Neuronal stem cell (in vitro differentiated cells): ENCODE results near the gene GRWD1.
A peak's percentile ranks its signal among the peaks of the same experiment; 100 is the strongest.

ENCODE experiments used
- DNase-seq: peaks from one replicate; pipeline ENCODE4 v3.0.0-alpha.2; 2013; ENCODE audit warnings: low spot score
- H2AFZ ChIP-seq: one replicate; pipeline ENCODE4 v1.6.1; 2013; ENCODE audit warnings: mild to moderate bottlenecking, low read length, inconsistent platforms
- H2AK5ac ChIP-seq: 2 replicates; pipeline ENCODE4 v1.6.1; 2013; ENCODE audit warnings: low read depth, mild to moderate bottlenecking, inconsistent platforms, low read length, moderate library complexity, mixed read lengths
- H2BK120ac ChIP-seq: 2 replicates; pipeline ENCODE4 v1.6.1; 2013; ENCODE audit warnings: low read depth, mild to moderate bottlenecking, inconsistent platforms, low read length, moderate library complexity, mixed read lengths
- H2BK12ac ChIP-seq: one replicate; pipeline ENCODE4 v1.6.1; 2013; ENCODE audit warnings: low read length, inconsistent platforms
- H2BK15ac ChIP-seq: 2 replicates; pipeline ENCODE4 v1.6.1; 2013; ENCODE audit warnings: mild to moderate bottlenecking, low read length, inconsistent platforms, mixed read lengths
- H2BK5ac ChIP-seq: one replicate; pipeline ENCODE4 v1.6.1; 2013; ENCODE audit warnings: inconsistent platforms, mild to moderate bottlenecking, low read length, moderate library complexity
- H3K14ac ChIP-seq: one replicate; pipeline ENCODE4 v1.6.1; 2013; ENCODE audit warnings: low read length, inconsistent platforms
- H3K18ac ChIP-seq: 2 replicates; pipeline ENCODE4 v1.6.1; 2013; ENCODE audit warnings: low read length, inconsistent platforms
- H3K23ac ChIP-seq: 2 replicates; pipeline ENCODE4 v1.6.1; 2013; ENCODE audit warnings: low read depth, mild to moderate bottlenecking, mixed read lengths, low read length, inconsistent platforms; ENCODE audit not compliant: poor library complexity
- H3K27ac ChIP-seq: replicated peaks from 3 replicates; pipeline ENCODE4 v1.5.1; 2013; ENCODE audit warnings: low read length, inconsistent platforms
- H3K27me3 ChIP-seq, 3 experiments: 2 replicates each; pipeline ENCODE4 v1.6.1; 2013; ENCODE audit warnings: low read length in 3 of 3, mild to moderate bottlenecking in 2 of 3, inconsistent platforms in 1 of 3, low read depth in 1 of 3, mixed read lengths in 1 of 3, moderate library complexity in 1 of 3; ENCODE audit not compliant: control insufficient read depth in 3 of 3, insufficient read depth in 3 of 3
- H3K36me3 ChIP-seq, 2 donors: replicated peaks in 1 of 2; 2 replicates each; pipeline ENCODE4 v1.6.1; 2013; ENCODE audit warnings: low read length in 2 of 2; ENCODE audit not compliant: control insufficient read depth in 2 of 2, insufficient read depth in 2 of 2
- H3K4ac ChIP-seq: 2 replicates; pipeline ENCODE4 v1.6.1; 2013; ENCODE audit warnings: inconsistent platforms, mild to moderate bottlenecking, low read length, moderate library complexity
- H3K4me1 ChIP-seq, 2 donors: 1 replicate in 1 of 2; 2 replicates in 1 of 2; pipeline ENCODE4 v1.6.1; 2013; ENCODE audit warnings: low read length in 2 of 2, low read depth in 1 of 2; ENCODE audit not compliant: control insufficient read depth in 2 of 2, insufficient read depth in 1 of 2
- H3K4me2 ChIP-seq: one replicate; pipeline ENCODE4 v1.6.1; 2013; ENCODE audit warnings: mild to moderate bottlenecking, low read length, inconsistent platforms; ENCODE audit not compliant: insufficient read depth, poor library complexity, severe bottlenecking
- H3K4me3 ChIP-seq, 2 donors: 2 replicates each; pipeline ENCODE4 v1.5.1; 2013; ENCODE audit warnings: low read length in 2 of 2, mild to moderate bottlenecking in 2 of 2, inconsistent platforms in 1 of 2, moderate library complexity in 1 of 2
- H3K79me1 ChIP-seq: one replicate; pipeline ENCODE4 v1.6.1; 2013; ENCODE audit warnings: low read depth, mild to moderate bottlenecking, inconsistent platforms, low read length, moderate library complexity
- H3K9ac ChIP-seq: one replicate; pipeline ENCODE4 v1.6.1; 2013; ENCODE audit warnings: mild to moderate bottlenecking, low read depth, low read length, inconsistent platforms; ENCODE audit not compliant: poor library complexity
- H3K9me3 ChIP-seq, 2 donors: replicated peaks in 1 of 2; 2 replicates each; pipeline versions ENCODE3 to v1.6.1; 2013; ENCODE audit warnings: low read length in 2 of 2, mild to moderate bottlenecking in 2 of 2, inconsistent platforms in 1 of 2, low read depth in 1 of 2, mixed read lengths in 1 of 2, moderate library complexity in 1 of 2; ENCODE audit not compliant: control insufficient read depth in 2 of 2, insufficient read depth in 1 of 2
- H4K8ac ChIP-seq: one replicate; pipeline ENCODE4 v1.6.1; 2013; ENCODE audit warnings: low read depth, mild to moderate bottlenecking, inconsistent platforms, low read length, moderate library complexity
- H4K91ac ChIP-seq: one replicate; pipeline ENCODE4 v1.6.1; 2013; ENCODE audit warnings: low read length, low read depth, mild to moderate bottlenecking, inconsistent platforms; ENCODE audit not compliant: poor library complexity
- WGBS, 2 donors: extraction: QIAGEN DNeasy Blood & Tissue Kit; methylation state at CpG; one replicate each; pipeline ENCODE4 v1.1.7; 2013; ENCODE audit warnings: missing lambda C conversion rate in 2 of 2, mixed read lengths in 1 of 2; ENCODE audit not compliant: insufficient read length in 2 of 2, insufficient replicate concordance in 1 of 2; ENCODE audit errors: extremely low coverage in 2 of 2; 5-methylcytosine and 5-hydroxymethylcytosine counted together

Gene GRWD1

DNA sequence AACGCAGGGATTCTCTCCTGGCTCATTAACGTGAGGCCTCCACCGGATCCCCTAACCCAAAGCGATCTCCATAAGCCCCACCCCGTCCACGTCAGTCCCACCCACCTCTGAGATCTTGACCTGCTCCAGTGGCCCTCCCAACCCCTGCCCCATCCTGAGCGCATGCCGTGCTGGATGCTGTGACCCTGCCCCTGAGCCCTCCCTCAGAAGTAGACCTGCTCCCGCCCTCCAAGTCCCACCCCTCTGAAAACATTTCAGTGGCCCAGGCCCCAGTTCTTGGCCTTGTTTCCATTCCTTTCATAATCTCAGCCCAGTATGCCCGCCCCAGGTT is 46.0 kb downstream of the GRWD1 start:
- Histone ChIP-seq H3K4me1 (peaks cover 6 to 23% of the 10 kb centered on the region in 2 donors), H3K4me3 (peak overlapping the region in 1 of 2 donors; percentile 72), H2AFZ (no peak overlapping the region), H3K27ac (peak overlapping the region; percentile 86), H3K18ac (peak overlapping the region; percentile 82), H3K27me3 (peaks cover 0 to 50% (median 14%) of the 10 kb centered on the region in 3 experiments), H4K8ac (no peak overlapping the region), H2BK15ac (peak overlapping the region; percentile 6), H3K4me2 (peak overlapping the region; percentile 60), H4K91ac (no peak overlapping the region), H2BK5ac (no peak overlapping the region), H3K9me3 (no peaks in the 10 kb centered on the region), H3K9ac (no peak overlapping the region), H3K79me1 (no peaks in the 10 kb centered on the region), H3K36me3 (no peaks in the 10 kb centered on the region), H2BK120ac (no peak overlapping the region), H2BK12ac (no peak overlapping the region), H2AK5ac (peak overlapping the region; percentile 50), H3K14ac (no peak overlapping the region), H3K23ac (no peak overlapping the region), H3K4ac (no peak overlapping the region)
- no CpG with 5 or more reads among the region's 10 CpGs for WGBS, 2 donors
- DNase-seq, result no peak

DNA sequence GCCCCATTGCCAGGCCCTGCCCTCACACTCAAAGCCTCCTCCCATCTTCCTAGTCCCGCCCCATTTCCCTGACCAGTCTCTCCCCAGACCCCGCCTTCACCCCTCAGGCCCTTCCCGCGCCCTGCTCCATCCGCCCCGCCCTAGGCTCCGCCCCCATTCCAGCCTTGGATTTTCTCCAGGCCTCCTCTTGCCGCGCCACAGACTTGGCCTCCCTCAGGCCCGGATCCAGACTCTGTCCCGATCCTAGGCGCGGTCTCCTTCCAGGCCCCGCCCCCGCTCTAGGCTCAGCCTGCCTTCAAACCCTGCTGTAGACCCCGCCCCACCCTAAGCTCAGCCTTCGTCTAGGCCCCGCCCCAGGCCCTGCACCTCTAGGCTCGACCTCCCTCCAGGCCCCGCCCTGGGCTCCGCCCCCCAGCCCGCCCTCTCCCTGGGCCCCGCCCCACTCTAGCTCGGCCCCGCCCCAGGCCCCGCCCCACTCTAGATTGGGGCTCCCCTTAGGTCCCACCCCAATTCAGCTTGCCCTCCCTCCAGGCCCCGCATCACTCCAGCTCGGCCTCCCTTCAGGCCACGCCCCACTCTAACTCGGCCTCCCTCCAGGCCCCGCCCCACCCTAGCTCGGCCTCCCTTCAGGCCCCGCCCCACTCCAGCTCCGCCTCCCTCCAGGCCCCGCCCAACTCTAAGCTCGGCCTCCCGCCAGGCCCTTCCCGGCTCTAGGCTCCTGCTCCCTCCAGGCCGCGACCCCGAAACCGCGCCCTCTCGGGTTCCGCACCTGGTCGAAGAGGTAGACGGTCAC is 47.3 kb downstream of the GRWD1 start:
- no peak overlapping the region for H2BK120ac ChIP-seq
- peak overlapping the region; percentile 90 for H3K27ac ChIP-seq
- H3K9me3 ChIP-seq, result no peaks in the 10 kb centered on the region
- H3K4me2 ChIP-seq, result peak overlapping the region; percentile 84
- H3K27me3 ChIP-seq, result peaks cover 0 to 55% (median 14%) of the 10 kb centered on the region in 3 experiments
- H3K9ac ChIP-seq, result peak overlapping the region; percentile 94
- H2AK5ac ChIP-seq, result no peak overlapping the region
- peak overlapping the region; percentile 98 for H3K23ac ChIP-seq
- no peaks in the 10 kb centered on the region for H3K79me1 ChIP-seq
- H3K4me3 ChIP-seq, result peak overlapping the region; percentile 55 to 93
- peak overlapping the region; percentile 88 for H2AFZ ChIP-seq
- DNase-seq, result peak; percentile 95
- H3K14ac ChIP-seq, result peak overlapping the region; percentile 86
- H2BK12ac ChIP-seq, result no peak overlapping the region
- H3K18ac ChIP-seq, result peak overlapping the region; percentile 96
- WGBS, 2 donors, result no CpG with 5 or more reads among the region's 47 CpGs
- no peak overlapping the region for H3K4ac ChIP-seq
- no peak overlapping the region for H4K8ac ChIP-seq
- no peak overlapping the region for H2BK5ac ChIP-seq
- no peak overlapping the region for H4K91ac ChIP-seq
- no peaks in the 10 kb centered on the region for H3K36me3 ChIP-seq
- H3K4me1 ChIP-seq, result peaks cover 6 to 23% of the 10 kb centered on the region in 2 donors
- no peak overlapping the region for H2BK15ac ChIP-seq

DNA sequence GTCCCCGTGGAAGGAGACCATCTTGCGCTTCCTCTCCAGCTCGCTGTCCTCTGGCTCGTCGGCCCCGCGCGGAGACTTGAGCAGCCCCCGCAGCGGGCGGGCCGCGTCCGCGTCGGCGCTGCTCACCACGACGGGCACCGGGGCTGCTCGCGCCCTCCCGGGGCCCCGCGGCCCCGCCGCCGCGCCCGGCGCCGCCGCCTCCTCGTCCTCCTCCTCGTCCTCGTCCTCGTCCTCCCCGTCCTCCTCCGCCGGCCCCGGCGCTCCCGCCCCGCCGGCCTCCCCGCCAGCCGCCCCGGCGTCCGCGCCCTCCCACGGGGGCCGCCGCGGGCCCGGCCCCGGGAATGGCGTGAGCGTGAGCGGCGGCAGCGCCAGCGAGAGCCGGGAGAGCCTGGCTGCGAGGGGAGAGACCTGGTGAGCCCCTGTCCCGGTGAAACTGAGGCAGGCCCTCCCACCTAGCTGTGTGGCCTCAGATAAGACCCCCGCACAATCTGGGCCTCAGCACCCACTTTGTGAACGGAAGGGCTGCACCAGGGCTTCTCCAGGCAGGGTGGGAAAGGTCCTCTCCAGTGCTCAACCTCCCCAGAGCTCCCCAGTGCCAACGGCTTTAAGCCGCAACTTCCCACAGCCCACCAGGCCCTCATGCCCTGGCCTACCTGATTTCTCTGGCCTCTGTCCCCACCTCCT is 48.1 kb downstream of the GRWD1 start:
- H3K9me3 ChIP-seq, result no peaks in the 10 kb centered on the region
- no peak overlapping the region for H3K4ac ChIP-seq
- H3K14ac ChIP-seq, result peak overlapping the region; percentile 86
- H3K4me2 ChIP-seq, result peak overlapping the region; percentile 84
- H3K4me3 ChIP-seq, result peak overlapping the region; percentile 55 to 93
- peaks cover 6 to 23% of the 10 kb centered on the region in 2 donors for H3K4me1 ChIP-seq
- no peak overlapping the region for H2BK12ac ChIP-seq
- H3K27me3 ChIP-seq, result peaks cover 0 to 56% (median 14%) of the 10 kb centered on the region in 3 experiments
- H3K36me3 ChIP-seq, result no peaks in the 10 kb centered on the region
- no peak overlapping the region for H2BK5ac ChIP-seq
- no peak for DNase-seq
- H2BK15ac ChIP-seq, result no peak overlapping the region
- no CpG with 5 or more reads among the region's 70 CpGs for WGBS, 2 donors
- H3K79me1 ChIP-seq, result no peaks in the 10 kb centered on the region
- no peak overlapping the region for H3K27ac ChIP-seq
- H4K8ac ChIP-seq, result no peak overlapping the region
- no peak overlapping the region for H4K91ac ChIP-seq
- H2BK120ac ChIP-seq, result no peak overlapping the region
- peak overlapping the region; percentile 96 for H3K18ac ChIP-seq
- H2AK5ac ChIP-seq, result peak overlapping the region; percentile 16
- H3K9ac ChIP-seq, result peak overlapping the region; percentile 94
- peak overlapping the region; percentile 88 for H2AFZ ChIP-seq
- H3K23ac ChIP-seq, result peak overlapping the region; percentile 98

DNA sequence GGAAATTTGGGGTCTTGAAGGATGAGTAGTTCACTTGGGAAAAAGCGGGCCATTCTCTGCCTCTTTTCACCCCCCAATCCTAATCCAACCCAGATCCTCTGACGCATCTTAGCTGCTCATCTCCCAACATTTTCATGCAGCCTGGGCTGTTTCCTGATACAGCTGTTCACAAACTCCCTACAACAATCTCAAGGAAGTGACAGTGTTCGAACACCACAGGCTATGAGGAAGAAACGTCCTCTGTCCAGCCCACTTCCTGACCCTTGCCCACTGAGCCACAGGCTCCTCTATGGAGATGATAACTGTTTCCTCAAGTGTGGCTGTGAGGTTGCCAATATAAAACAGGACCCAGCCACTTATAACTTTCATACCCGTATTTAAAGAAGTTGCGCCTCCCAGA is 49.6 kb downstream of the GRWD1 start:
- Histone ChIP-seq H2AFZ (no peak overlapping the region), H3K23ac (no peak overlapping the region), H3K4me3 (no peak overlapping the region), H3K9me3 (no peaks in the 10 kb centered on the region), H2BK5ac (no peak overlapping the region), H3K27me3 (peaks cover 0 to 52% (median 14%) of the 10 kb centered on the region in 3 experiments), H3K14ac (no peak overlapping the region), H4K8ac (no peak overlapping the region), H4K91ac (no peak overlapping the region), H3K4me2 (no peak overlapping the region), H2BK15ac (no peak overlapping the region), H3K9ac (no peak overlapping the region), H3K79me1 (no peaks in the 10 kb centered on the region), H2BK12ac (no peak overlapping the region), H3K4ac (no peak overlapping the region), H2BK120ac (no peak overlapping the region), H3K18ac (no peak overlapping the region), H2AK5ac (no peak overlapping the region), H3K4me1 (peaks cover 6 to 23% of the 10 kb centered on the region in 2 donors), H3K27ac (no peak overlapping the region), H3K36me3 (no peaks in the 10 kb centered on the region)
- no peak for DNase-seq
- no CpG with 5 or more reads among the region's 6 CpGs for WGBS, 2 donors
